ENCODE results near the gene BCKDK. TPM values are rescaled to one million over a fixed set of nuclear protein-coding genes. Genes with fewer than 3 reads are reported as not detected.
A peak's percentile ranks its signal among the peaks of the same experiment; 100 is the strongest.

Gene BCKDK
- total and polyA plus RNA-seq, 2 of the 8 experiments (the other 6 are each of a cell fraction or from before 2014, with no cell fraction given), result 49.6 to 77.1 TPM

DNA sequence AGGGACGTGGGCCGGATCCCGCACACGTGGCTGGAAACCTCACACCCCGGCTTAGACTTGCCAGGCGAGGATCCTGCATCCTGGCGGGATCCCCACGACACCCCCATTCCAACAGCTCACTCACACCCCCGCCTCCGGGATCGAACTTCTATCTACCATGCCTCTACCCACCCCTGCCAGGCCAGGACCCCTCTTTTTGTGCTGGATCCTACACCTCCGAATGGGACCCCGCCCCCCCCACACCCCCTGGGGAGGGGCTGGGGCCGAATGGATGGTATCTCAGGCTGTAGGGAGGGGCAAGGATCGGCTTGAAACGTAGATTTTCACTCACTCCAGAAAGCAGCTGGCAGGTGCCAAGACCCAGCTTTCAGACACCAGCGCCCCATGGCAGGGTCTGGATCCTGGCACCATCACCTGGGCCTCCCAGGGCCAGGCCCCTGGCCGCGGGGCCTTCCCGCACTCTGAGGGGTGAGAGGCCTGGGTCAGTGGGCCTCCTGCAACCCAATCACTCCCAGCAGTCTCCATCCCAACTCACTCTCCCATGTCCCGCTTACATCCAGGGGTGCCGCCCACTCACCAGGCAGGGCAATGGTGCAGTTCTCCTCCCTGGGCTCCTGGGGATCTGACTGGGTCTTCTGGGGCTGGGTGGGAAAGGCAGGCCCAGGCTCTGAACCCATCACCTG is 35.0 kb downstream of the BCKDK start:
- FAIRE-seq (no peak), DNase-seq (ENCODE audit: low read depth in 1 of 2, low spot score in 2 of 2) (peak in 1 of 2 experiments; percentile 55)

More for the DNA sequence above, 35.0 kb downstream of the BCKDK start:
- Histone ChIP-seq H3K4me2 (ENCODE audit: insufficient read depth in 1 of 2, low read depth in 2 of 2, low read length in 2 of 2) (peak overlapping the region; percentile 4 to 72; a peak in 2 of 4 replicates), H3K18ac (ENCODE audit: extremely low read depth, low read length) (peak overlapping the region; percentile 93), H3K23me2 (ENCODE audit: low read depth, low read length) (peaks cover 5% of the 10 kb centered on the region; the same call in 1 of the 2 replicates), H3K4me1 (replicated peaks in 1 of 4; ENCODE audit: control insufficient read depth in 3 of 4, insufficient read depth in 4 of 4, low read length in 3 of 4) (peaks cover 5 to 25% (median 22%) of the 10 kb centered on the region in 4 experiments), H3K79me1 (ENCODE audit: low read depth, low read length) (no peaks in the 10 kb centered on the region), H4K8ac (ENCODE audit: extremely low read depth, insufficient read depth, low read length) (no peak overlapping the region; the same call in 1 of the 2 replicates), H3K23ac (ENCODE audit: insufficient read length) (no peak overlapping the region), H2BK5ac (ENCODE audit: low read depth, low read length) (no peak overlapping the region), H2BK120ac (replicated peaks; ENCODE audit: low read depth, low read length) (no peak overlapping the region), H3K4ac (replicated peaks; ENCODE audit: insufficient read length, low read depth, low read length) (no peak overlapping the region), H3K4me3 (ENCODE audit: extremely low read depth in 1 of 4, insufficient read depth in 2 of 4, low read depth in 3 of 4, low read length in 4 of 4) (peak overlapping the region in 2 of 4 experiments; percentile 10 to 54; a peak in 5 of 8 replicates), H4K5ac (ENCODE audit: insufficient read length, low read depth, low read length) (no peak overlapping the region), H3K27ac (ENCODE audit: low read depth, low read length) (no peak overlapping the region), H3K79me2 (ENCODE audit: control insufficient read depth in 1 of 2, insufficient read depth in 2 of 2, low read length in 2 of 2) (no peaks in the 10 kb centered on the region), H3K36me3 (ENCODE audit: control insufficient read depth in 2 of 4, insufficient read depth in 4 of 4, low read length in 3 of 4) (no peaks in the 10 kb centered on the region), H3K9ac (replicated peaks in 1 of 4; ENCODE audit: extremely low read depth in 1 of 4, low read depth in 3 of 4, low read length in 3 of 4) (no peak overlapping the region; a peak in 1 of 7 replicates), H2AFZ (ENCODE audit: low read length) (no peak overlapping the region), H2BK20ac (ENCODE audit: low read length) (no peak overlapping the region), H2BK12ac (ENCODE audit: low read depth, low read length) (peak overlapping the region; percentile 55; the same call in 1 of the 2 replicates), H3K27me3 (replicated peaks in 1 of 4; ENCODE audit: control insufficient read depth in 3 of 4, extremely low read depth in 1 of 4, insufficient read depth in 3 of 4, low read length in 3 of 4) (peaks cover 1 to 20% (median 15%) of the 10 kb centered on the region in 4 experiments), H3K14ac (ENCODE audit: insufficient read length) (no peak overlapping the region), H4K91ac (replicated peaks; ENCODE audit: insufficient read length, low read length) (peak overlapping the region; percentile 96), H3K9me3 (ENCODE audit: insufficient read depth in 2 of 2, low read depth in 1 of 2, low read length in 1 of 2) (no peaks in the 10 kb centered on the region), H2BK15ac (ENCODE audit: low read length) (0 out of 2 replicates have a peak overlapping the region, but pooled peaks have one; percentile 88), H2AK5ac (ENCODE audit: low read depth, low read length) (no peak overlapping the region), H3K56ac (replicated peaks; ENCODE audit: insufficient read length, low read depth, low read length) (no peak overlapping the region), H4K20me1 (replicated peaks in 1 of 2; ENCODE audit: control insufficient read depth in 1 of 2, insufficient read depth in 2 of 2, low read length in 2 of 2) (no peaks in the 10 kb centered on the region)
- TF ChIP-seq HDAC6 (IDR thresholded peaks at IDR 0.05; ENCODE audit: low read depth, low read length) (no peak), SUZ12 (IDR thresholded peaks at IDR 0.05; ENCODE audit: low read length) (peak; percentile 14; the same call in 1 of the 2 replicates)
- ChIA-PET CTCF (ENCODE audit: partially characterized antibody) (interaction anchor here (0.8 to 8.1 kb wide), 24 partner anchors 9 to 189 kb away, joined by 3 to 56 read pairs (median 4); partner anchors contain the start of genes BCKDK, HSD3B7, KAT8 and PRSS53), POLR2A (ENCODE audit: partially characterized antibody) (interaction anchor here (0.6 to 34.9 kb wide), 12 partner anchors 22 to 315 kb away, joined by 3 to 713 read pairs (median 5); partner anchors contain the start of genes ARMC5, BCKDK, FUS and HSD3B7)
- WGBS, 2 experiments (ENCODE audit: extremely low coverage in 1 of 2, insufficient coverage in 1 of 2, insufficient read length in 1 of 2, insufficient replicate concordance in 2 of 2, low coverage in 1 of 2, low lambda C conversion rate in 2 of 2, missing lambda C conversion rate in 1 of 2), result 79% methylated on average over 19 of the region's 22 CpGs; no CpG with 5 or more reads in 1 of the 2 experiments
